Ovary (tissue), 9 donors: ENCODE measurements around the gene ZFPL1. TPM values are rescaled to one million over a fixed set of nuclear protein-coding genes. Genes with fewer than 3 reads are reported as not detected.

Experiments
- DNase-seq, 5 donors: peaks; one replicate each; pipeline ENCODE4 v3.0.0-alpha.2; 2019 to 2020
- H3K27ac ChIP-seq, 2 donors: fragments of 200-600 bp; one replicate each; pipeline versions ENCODE4 v1.5.1 to v1.8.0; 2019 to 2022
- H3K27me3 ChIP-seq: fragments of 200-600 bp; one replicate; pipeline ENCODE4 v1.8.0; 2022
- H3K36me3 ChIP-seq: fragments of 200-600 bp; sonication (generic); one replicate; pipeline ENCODE4 v1.5.1; 2019
- H3K4me1 ChIP-seq: one replicate; pipeline ENCODE4 v1.8.1; 2013; ENCODE audit warnings: mild to moderate bottlenecking, moderate library complexity; ENCODE audit not compliant: insufficient read depth
- H3K4me3 ChIP-seq: fragments of 200-600 bp; sonication (generic); one replicate; pipeline ENCODE4 v1.5.1; 2017
- H3K9me3 ChIP-seq, 2 donors: fragments of 200-600 bp in 1 of 2; sonication (generic) in 1 of 2; one replicate each; pipeline versions ENCODE4 v1.5.1 to v1.8.1; 2013 to 2019; ENCODE audit warnings: mild to moderate bottlenecking in 1 of 2, moderate library complexity in 1 of 2
- CTCF ChIP-seq, 3 donors: fragments of 450-650 bp in 2 of 3; fragments of 200-600 bp in 1 of 3; IDR thresholded peaks; one replicate each; pipeline versions ENCODE4 v1.5.1 to v1.8.0; 2016 to 2022; ENCODE audit warnings: antibody characterized with exemption in 3 of 3, mild to moderate bottlenecking in 1 of 3
- EP300 ChIP-seq: sonication (generic); formaldehyde crosslinking; IDR thresholded peaks from one replicate; pipeline ENCODE4 v1.6.1; 2017; ENCODE audit warnings: antibody characterized with exemption
- POLR2A ChIP-seq: fragments of 450-650 bp; IDR thresholded peaks from one replicate; pipeline ENCODE4 v1.6.1; 2017; ENCODE audit warnings: antibody characterized with exemption, mild to moderate bottlenecking, moderate library complexity
- WGBS, 3 donors: extraction: QIAGEN DNeasy Blood & Tissue Kit in 1 of 3; methylation state at CpG; one replicate each; pipeline versions ENCODE4 v1.1.5 to v1.1.7; 2013 to 2017; 5-methylcytosine and 5-hydroxymethylcytosine counted together
- intact Hi-C, 4 donors: fragments of 100-400 bp; cut with DNase I; formaldehyde crosslinking; loops; one replicate each; pipeline versions ENCODE4 v1.11.0 to v1.15.1; 2022 to 2023
- microRNA-seq, 3 donors: library from miRNA; unstranded; fragments of <30 nt; microRNA quantifications; one replicate each; pipeline versions ENCODE4 to v1.2.0, GENCODE V29; 2019 to 2020
- polyA plus RNA-seq, 2 donors: library from polyadenylated mRNA; stranded (reverse); fragments of 200-250 nt in 1 of 2; fragments of 350-450 nt in 1 of 2; fragmentation: Illumina TruSeq in 1 of 2; extraction: RNeasy Lipid Tissue Mini Kit (QIAGEN cat#74804) in 1 of 2; gene quantifications; one replicate each; pipeline ENCODE4 v1.2.3, GENCODE V29; 2013 to 2014
- small RNA-seq: library from RNA; depleted of rRNA; stranded (forward); fragments of <200 nt; gene quantifications from one replicate; pipeline ENCODE3, GENCODE V24; 2016
- total RNA-seq, 7 donors: library from RNA; depleted of rRNA in 2 of 7; stranded (reverse); fragments of >200 nt in 2 of 7; fragmentation: NEBNext Ultra II Directional in 3 of 7; extraction: Animal tissue kit (Norgen Biotek cat#: 25700) in 3 of 7; gene quantifications; one replicate each; pipeline versions ENCODE4 v1.1.0 to v1.2.4, GENCODE V29; 2016 to 2023
- donor health status: DM: no; HTN: no; CAD: no; lungs with moderate emphysema.
- donor health status: DM: no; HTN: no; CAD: no.
- donor health status: Bipolar disorder and iron deficiency.
- donor health status: DM: yes; HTN: yes; CAD: no.
- donor health status: DM: no; HTN: no; CAD: no.
- donor health status: DM: yes; HTN: yes; CAD: no.

ZFPL1 gene
- total and polyA plus RNA-seq, 9 donors = 11.2 to 44.8 (median 35.1) TPM

GRCh38 chr11:65134952-65135632 is 51.1 kb downstream of the ZFPL1 start:
- H3K4me1 ChIP-seq = no peaks in the 10 kb centered on the region
- no peaks in the 10 kb centered on the region for H3K27me3 ChIP-seq
- TF ChIP-seq POLR2A (peak; percentile 15), CTCF (IDR thresholded peaks at IDR 0.05) (no peak)
- H3K36me3 ChIP-seq = no peaks in the 10 kb centered on the region
- H3K27ac ChIP-seq = peak overlapping the region; percentile 79 to 99
- WGBS, 3 donors = 1 to 2% (median 1%) methylated on average over 24 of the region's 24 CpGs
- intact Hi-C loops = no loop called here
- DNase-seq = peak; percentile 89 to 94 (median 93)
- peak overlapping the region; percentile 76 for H3K4me3 ChIP-seq
- H3K9me3 ChIP-seq = no peaks in the 10 kb centered on the region

- intact Hi-C loops = no loop called here
- 28 to 46% (median 40%) methylated on average over 11 of the region's 11 CpGs for WGBS, 3 donors
- peak overlapping the region in 1 of 2 donors; percentile 99 for H3K27ac ChIP-seq
- peak overlapping the region; percentile 76 for H3K4me3 ChIP-seq
- H3K27me3 ChIP-seq = no peaks in the 10 kb centered on the region
- DNase-seq = no peak
- TF ChIP-seq CTCF (IDR thresholded peaks at IDR 0.05) (no peak), POLR2A (no peak), EP300 (no peak)
- H3K4me1 ChIP-seq = no peaks in the 10 kb centered on the region
- no peaks in the 10 kb centered on the region for H3K9me3 ChIP-seq
- H3K36me3 ChIP-seq = no peaks in the 10 kb centered on the region
Observed at GRCh38 chr11:65135633-65136145, 51.7 kb downstream of the ZFPL1 start.

GRCh38 chr11:65136515-65137096 is 52.6 kb downstream of the ZFPL1 start:
- intact Hi-C loops = no loop called here
- Histone ChIP-seq H3K4me1 (no peaks in the 10 kb centered on the region), H3K9me3 (no peaks in the 10 kb centered on the region), H3K27ac (no peak overlapping the region), H3K4me3 (no peak overlapping the region), H3K36me3 (no peaks in the 10 kb centered on the region), H3K27me3 (no peaks in the 10 kb centered on the region)
- 84 to 87% (median 85%) methylated on average over 15 of the region's 15 CpGs for WGBS, 3 donors
- DNase-seq = no peak
- no peak for TF ChIP-seq CTCF (IDR thresholded peaks at IDR 0.05)
- no peak for TF ChIP-seq POLR2A
- no peak for TF ChIP-seq EP300

Small RNA genes within 50 kb of the gene (microRNA-seq; reads per million reads assigned to microRNA genes)
- gene MIR6751 = 0 to 0.18 (median 0) reads per million in 3 donors

Small RNA genes within 50 kb of the gene (small RNA-seq; reads per million reads assigned to genes)
- gene SNX15 = not detected

Other genes starting within 250 kb of the ZFPL1 start
- gene CDC42BPG, start 239.6 kb upstream of the ZFPL1 start, total RNA-seq = 1 to 10 TPM; 2.6 to 9.5 (median 4.0) TPM
- gene CDC42BPG, start 239.6 kb upstream of the ZFPL1 start, polyA plus RNA-seq = 1 to 10 TPM in 1 of 2 donors, under 1 TPM in 1; 0.35 to 1.9 TPM
- 10 to 100 TPM; 14.3 to 87.8 (median 42.2) TPM for gene EHD1, start 205.6 kb upstream of the ZFPL1 start, total RNA-seq
- 10 to 100 TPM; 14.5 to 14.8 TPM for gene EHD1, start 205.6 kb upstream of the ZFPL1 start, polyA plus RNA-seq
- 10 to 100 TPM; 22.2 to 40.1 (median 30.4) TPM for gene ATG2A, start 167.0 kb upstream of the ZFPL1 start, total RNA-seq
- gene ATG2A, start 167.0 kb upstream of the ZFPL1 start, polyA plus RNA-seq = 10 to 100 TPM in 1 of 2 donors, 1 to 10 TPM in 1; 2.2 to 23.4 TPM
- gene PPP2R5B, start 159.5 kb upstream of the ZFPL1 start, total RNA-seq = 10 to 100 TPM in 5 of 7 donors, 1 to 10 TPM in 2; 9.0 to 12.8 (median 12.2) TPM
- 10 to 100 TPM in 1 of 2 donors, 1 to 10 TPM in 1; 8.0 to 16.2 TPM for gene PPP2R5B, start 159.5 kb upstream of the ZFPL1 start, polyA plus RNA-seq
- 1 to 10 TPM in 3 of 7 donors, under 1 TPM in 3, not detected in 1; 0.45 to 1.6 (median 0.88) TPM for gene GPHA2, start 148.3 kb upstream of the ZFPL1 start, total RNA-seq
- gene GPHA2, start 148.3 kb upstream of the ZFPL1 start, polyA plus RNA-seq = under 1 TPM in 1 of 2 donors, not detected in 1; 0.58 TPM
- under 1 TPM in 1 of 7 donors, not detected in 6; 0.46 TPM for gene MAJIN, start 112.1 kb upstream of the ZFPL1 start, total RNA-seq
- not detected for gene MAJIN, start 112.1 kb upstream of the ZFPL1 start, polyA plus RNA-seq
- 1 to 10 TPM; 1.4 to 3.4 (median 2.3) TPM for gene BATF2, start 87.3 kb upstream of the ZFPL1 start, total RNA-seq
- 1 to 10 TPM; 1.5 to 2.8 TPM for gene BATF2, start 87.3 kb upstream of the ZFPL1 start, polyA plus RNA-seq
- gene ARL2, start 70.1 kb upstream of the ZFPL1 start, total RNA-seq = 100 to 1,000 TPM in 4 of 7 donors, 10 to 100 TPM in 3; 77.3 to 147 (median 101) TPM
- 10 to 100 TPM; 60.9 to 86.3 TPM for gene ARL2, start 70.1 kb upstream of the ZFPL1 start, polyA plus RNA-seq
- gene SNX15, start 56.8 kb upstream of the ZFPL1 start, total RNA-seq = 10 to 100 TPM; 10.2 to 30.5 (median 19.9) TPM
- gene SNX15, start 56.8 kb upstream of the ZFPL1 start, polyA plus RNA-seq = 10 to 100 TPM; 15.0 to 23.8 TPM
- 10 to 100 TPM in 2 of 7 donors, 1 to 10 TPM in 5; 7.3 to 11.6 (median 8.5) TPM for gene SAC3D1, start 43.0 kb upstream of the ZFPL1 start, total RNA-seq
- 1 to 10 TPM; 1.1 to 7.6 TPM for gene SAC3D1, start 43.0 kb upstream of the ZFPL1 start, polyA plus RNA-seq
- 10 to 100 TPM; 12.1 to 33.7 (median 17.6) TPM for gene NAALADL1, start 25.7 kb upstream of the ZFPL1 start, total RNA-seq
- gene NAALADL1, start 25.7 kb upstream of the ZFPL1 start, polyA plus RNA-seq = 10 to 100 TPM in 1 of 2 donors, 1 to 10 TPM in 1; 7.1 to 33.2 TPM
- gene CDCA5, start 182 bp upstream of the ZFPL1 start, total RNA-seq = 1 to 10 TPM in 2 of 7 donors, under 1 TPM in 4, not detected in 1; 0.38 to 2.8 (median 0.52) TPM
- gene CDCA5, start 182 bp upstream of the ZFPL1 start, polyA plus RNA-seq = 1 to 10 TPM; 1.0 to 1.2 TPM
- 100 to 1,000 TPM; 149 to 543 (median 231) TPM for gene VPS51, start 12.0 kb downstream of the ZFPL1 start, total RNA-seq
- 100 to 1,000 TPM in 1 of 2 donors, 10 to 100 TPM in 1; 51.1 to 221 TPM for gene VPS51, start 12.0 kb downstream of the ZFPL1 start, polyA plus RNA-seq
- 100 to 1,000 TPM in 1 of 7 donors, 10 to 100 TPM in 6; 30.0 to 170 (median 63.6) TPM for gene TM7SF2, start 27.6 kb downstream of the ZFPL1 start, total RNA-seq
- 100 to 1,000 TPM in 1 of 2 donors, 10 to 100 TPM in 1; 88.8 to 128 TPM for gene TM7SF2, start 27.6 kb downstream of the ZFPL1 start, polyA plus RNA-seq
- 10 to 100 TPM; 10.0 to 33.7 (median 13.4) TPM for gene ZNHIT2, start 33.5 kb downstream of the ZFPL1 start, total RNA-seq
- gene ZNHIT2, start 33.5 kb downstream of the ZFPL1 start, polyA plus RNA-seq = 10 to 100 TPM in 1 of 2 donors, not detected in 1; 13.1 TPM
- 1,000 to 10,000 TPM; 1,141 to 2,272 (median 1,835) TPM for gene FAU, start 37.9 kb downstream of the ZFPL1 start, total RNA-seq
- gene FAU, start 37.9 kb downstream of the ZFPL1 start, polyA plus RNA-seq = 1,000 to 10,000 TPM; 1,053 to 1,798 TPM
- 10 to 100 TPM; 47.1 to 61.8 (median 50.4) TPM for gene MRPL49, start 38.1 kb downstream of the ZFPL1 start, total RNA-seq
- 100 to 1,000 TPM in 1 of 2 donors, 10 to 100 TPM in 1; 64.0 to 106 TPM for gene MRPL49, start 38.1 kb downstream of the ZFPL1 start, polyA plus RNA-seq
- gene SYVN1, start 50.3 kb downstream of the ZFPL1 start, total RNA-seq = 10 to 100 TPM; 21.1 to 73.0 (median 53.3) TPM
- gene SYVN1, start 50.3 kb downstream of the ZFPL1 start, polyA plus RNA-seq = 10 to 100 TPM; 26.7 to 59.6 TPM
- gene SPDYC, start 86.0 kb downstream of the ZFPL1 start, total RNA-seq = not detected
- gene SPDYC, start 86.0 kb downstream of the ZFPL1 start, polyA plus RNA-seq = under 1 TPM in 1 of 2 donors, not detected in 1; 0.07 TPM
- 100 to 1,000 TPM in 6 of 7 donors, 10 to 100 TPM in 1; 99.0 to 178 (median 128) TPM for gene CAPN1, start 97.7 kb downstream of the ZFPL1 start, total RNA-seq
- gene CAPN1, start 97.7 kb downstream of the ZFPL1 start, polyA plus RNA-seq = 10 to 100 TPM; 20.0 to 67.4 TPM
- gene POLA2, start 177.7 kb downstream of the ZFPL1 start, total RNA-seq = 10 to 100 TPM in 3 of 7 donors, 1 to 10 TPM in 4; 4.5 to 10.4 (median 8.6) TPM
- gene POLA2, start 177.7 kb downstream of the ZFPL1 start, polyA plus RNA-seq = 10 to 100 TPM in 1 of 2 donors, 1 to 10 TPM in 1; 8.6 to 13.3 TPM
- gene CDC42EP2, start 230.6 kb downstream of the ZFPL1 start, total RNA-seq = 10 to 100 TPM; 13.7 to 46.9 (median 20.1) TPM
- gene CDC42EP2, start 230.6 kb downstream of the ZFPL1 start, polyA plus RNA-seq = 1 to 10 TPM in 1 of 2 donors, under 1 TPM in 1; 0.48 to 8.0 TPM
- gene DPF2, start 249.6 kb downstream of the ZFPL1 start, total RNA-seq = 10 to 100 TPM; 49.7 to 99.1 (median 85.4) TPM
- 10 to 100 TPM; 52.0 to 78.4 TPM for gene DPF2, start 249.6 kb downstream of the ZFPL1 start, polyA plus RNA-seq